SK-N-SH (cell line): ENCODE data around the gene KLHL5. TPM values are rescaled to one million over a fixed set of nuclear protein-coding genes. Genes with fewer than 3 reads are reported as not detected.

Experiments used
- CTCF ChIA-PET: fragments of 300-600, 350-600 bp; formaldehyde crosslinking; extraction: SDS; loops from one replicate; lab custom pipeline; 2021; lab: Yijun Ruan, JAX
- POLR2A ChIA-PET: fragments of 350-600 bp; sonication (Branson Sonifier 250); formaldehyde crosslinking; extraction: SDS; loops from one replicate; lab custom pipeline; 2020; ENCODE audit warnings: antibody characterized with exemption, inconsistent platforms; lab: Yijun Ruan, JAX
- DNase-seq: peaks from one replicate; pipeline ENCODE4 v3.0.0; 2012
- H2AFZ ChIP-seq: fragments of 200-600 bp; sonication (generic); 2 replicates; pipeline ENCODE4 v1.8.1; 2016; ENCODE audit warnings: antibody characterized with exemption, mild to moderate bottlenecking, low read depth
- H3F3A ChIP-seq: fragments of 200-600 bp; sonication (generic); replicated peaks from 2 replicates; pipeline ENCODE3; 2016; ENCODE audit warnings: antibody characterized with exemption, mild to moderate bottlenecking; ENCODE audit not compliant: insufficient read depth
- H3K27ac ChIP-seq, 2 experiments: fragments of 200-500 bp in 1 of 2; fragments of 200-600 bp in 1 of 2; sonication (Bioruptor generic) in 1 of 2; sonication (generic), shearing (Covaris generic) in 1 of 2; 2 replicates each; pipeline versions ENCODE4 v1.5.1 to v1.6.1; 2014 to 2016; ENCODE audit warnings: low read depth in 2 of 2, inconsistent platforms in 1 of 2, low read length in 1 of 2, mild to moderate bottlenecking in 1 of 2, mixed read lengths in 1 of 2
- H3K27me3 ChIP-seq: fragments of 200-600 bp; sonication (generic), shearing (Covaris generic); 2 replicates; pipeline ENCODE4 v1.6.1; 2016; ENCODE audit warnings: mixed run types; ENCODE audit not compliant: insufficient read depth
- H3K36me3 ChIP-seq, 2 experiments: fragments of 200-500 bp in 1 of 2; fragments of 200-600 bp in 1 of 2; sonication (Bioruptor generic) in 1 of 2; sonication (generic) in 1 of 2; replicated peaks in 1 of 2; 2 replicates each; pipeline versions ENCODE3 to v1.5.1; 2014 to 2016; ENCODE audit warnings: low read length in 1 of 2, mild to moderate bottlenecking in 1 of 2; ENCODE audit not compliant: insufficient read depth in 2 of 2, control insufficient read depth in 1 of 2
- H3K4me1 ChIP-seq, 2 experiments: fragments of 200-500 bp in 1 of 2; fragments of 200-600 bp in 1 of 2; sonication (Bioruptor generic) in 1 of 2; sonication (generic), shearing (Covaris generic) in 1 of 2; 2 replicates each; pipeline versions ENCODE4 v1.5.1 to v1.6.1; 2014 to 2016; ENCODE audit warnings: low read depth in 1 of 2, low read length in 1 of 2, mixed run types in 1 of 2; ENCODE audit not compliant: insufficient read depth in 2 of 2, control insufficient read depth in 1 of 2
- H3K4me2 ChIP-seq: fragments of 200-600 bp; sonication (generic), shearing (Covaris generic); 2 replicates; pipeline ENCODE4 v1.6.1; 2017; ENCODE audit warnings: mixed run types
- H3K4me3 ChIP-seq, 2 experiments: fragments of 200-500 bp in 1 of 2; fragments of 200-600 bp in 1 of 2; sonication (Bioruptor generic) in 1 of 2; sonication (generic), shearing (Covaris generic) in 1 of 2; 2 replicates each; pipeline versions ENCODE4 v1.5.1 to v1.8.1; 2014 to 2016; ENCODE audit warnings: low read depth in 2 of 2, inconsistent platforms in 1 of 2, low read length in 1 of 2, mild to moderate bottlenecking in 1 of 2, mixed read lengths in 1 of 2, moderate library complexity in 1 of 2
- H3K79me2 ChIP-seq: fragments of 200-600 bp; sonication (generic); 2 replicates; pipeline ENCODE4 v1.8.1; 2017; ENCODE audit warnings: mild to moderate bottlenecking; ENCODE audit not compliant: insufficient read depth
- H3K9ac ChIP-seq: fragments of 200-600 bp; sonication (generic); 2 replicates; pipeline ENCODE4 v1.6.1; 2017; ENCODE audit warnings: mixed run types
- H3K9me2 ChIP-seq: fragments of 200-600 bp; sonication (generic); 2 replicates; pipeline ENCODE4 v1.6.1; 2017; ENCODE audit warnings: mixed run types
- H3K9me3 ChIP-seq: fragments of 200-600 bp; sonication (generic); 2 replicates; pipeline ENCODE4 v1.6.1; 2017; ENCODE audit warnings: mixed run types, mild to moderate bottlenecking, moderate library complexity
- H4K20me1 ChIP-seq: fragments of 200-600 bp; sonication (generic); 2 replicates; pipeline ENCODE4 v1.6.1; 2017; ENCODE audit warnings: mild to moderate bottlenecking, mixed run types; ENCODE audit not compliant: insufficient read depth
- CTCF ChIP-seq: fragments of 200-600 bp; sonication (generic); IDR thresholded peaks from 2 replicates; pipeline ENCODE4 v1.6.1; 2017; ENCODE audit warnings: antibody characterized with exemption, mild to moderate bottlenecking, moderate library complexity
- EP300 ChIP-seq, 2 experiments: IDR thresholded peaks; 2 replicates each; pipeline versions ENCODE4 v1.4.0 to v1.6.1; 2012; ENCODE audit warnings: borderline replicate concordance in 1 of 2, low read depth in 1 of 2, low read length in 1 of 2
- EZH2phosphoT487 ChIP-seq: fragments of 200-600 bp; sonication (generic); IDR thresholded peaks from 2 replicates; pipeline ENCODE4 v1.6.1; 2017; ENCODE audit warnings: low read depth, mixed run types, mild to moderate bottlenecking, antibody characterized with exemption, moderate library complexity, borderline replicate concordance
- FOXM1 ChIP-seq: IDR thresholded peaks from 2 replicates; pipeline ENCODE4 v1.4.0; 2012; ENCODE audit warnings: low read depth, mild to moderate bottlenecking
- GABPA ChIP-seq: IDR thresholded peaks from 2 replicates; pipeline ENCODE4 v1.4.0; 2012; ENCODE audit warnings: low read depth, mild to moderate bottlenecking
- GATA2 ChIP-seq: sonication (generic); formaldehyde crosslinking; IDR thresholded peaks from 2 replicates; pipeline ENCODE4 v1.5.0; 2020; ENCODE audit warnings: mild to moderate bottlenecking, missing genetic modification reagents
- JUND ChIP-seq: IDR thresholded peaks from 2 replicates; pipeline ENCODE4 v1.4.0; 2012
- MEF2A ChIP-seq: IDR thresholded peaks from 2 replicates; pipeline ENCODE4 v1.4.0; 2012; ENCODE audit warnings: low read depth, borderline replicate concordance
- NRF1 ChIP-seq: IDR thresholded peaks from 2 replicates; pipeline ENCODE4 v1.6.1; 2012; ENCODE audit warnings: low read depth, mild to moderate bottlenecking, low read length
- PBX3 ChIP-seq: IDR thresholded peaks from 2 replicates; pipeline ENCODE4; 2012
- POLR2AphosphoS5 ChIP-seq: IDR thresholded peaks from 2 replicates; pipeline ENCODE4 v1.6.1; 2012; ENCODE audit warnings: low read depth, low read length
- RAD21 ChIP-seq: IDR thresholded peaks from 2 replicates; pipeline ENCODE4 v1.6.1; 2012; ENCODE audit warnings: mild to moderate bottlenecking, low read length
- RCOR1 ChIP-seq: fragments of 150-350 bp; IDR thresholded peaks from 2 replicates; pipeline ENCODE4 v1.6.1; 2017; ENCODE audit warnings: antibody characterized with exemption, low read length
- REST ChIP-seq: IDR thresholded peaks from 2 replicates; pipeline ENCODE4 v1.6.1; 2012; ENCODE audit warnings: mild to moderate bottlenecking, low read depth, low read length, moderate library complexity
- RFX5 ChIP-seq: IDR thresholded peaks from 2 replicates; pipeline ENCODE4 v1.6.1; 2012; ENCODE audit warnings: mild to moderate bottlenecking, improper control_type of control experiment, low read length
- RXRA ChIP-seq: IDR thresholded peaks from 2 replicates; pipeline ENCODE4 v1.4.0; 2012; ENCODE audit warnings: low read depth, mild to moderate bottlenecking, borderline replicate concordance
- SMC3 ChIP-seq: IDR thresholded peaks from 2 replicates; pipeline ENCODE4 v1.6.1; 2012; ENCODE audit warnings: low read depth, low read length, improper control_type of control experiment
- TAF1 ChIP-seq: IDR thresholded peaks from 2 replicates; pipeline ENCODE4 v1.6.1; 2012; ENCODE audit warnings: low read depth, mild to moderate bottlenecking, low read length, moderate library complexity, borderline replicate concordance
- TEAD4 ChIP-seq: IDR thresholded peaks from 2 replicates; pipeline ENCODE4 v1.4.0; 2012; ENCODE audit warnings: mild to moderate bottlenecking, borderline replicate concordance; ENCODE audit not compliant: insufficient read depth
- USF2 ChIP-seq: fragments of 150-350 bp; IDR thresholded peaks from 2 replicates; pipeline ENCODE4 v1.6.1; 2017; ENCODE audit warnings: antibody characterized with exemption, low read length, low read depth, borderline replicate concordance
- YY1 ChIP-seq: IDR thresholded peaks from 2 replicates; pipeline ENCODE4 v1.4.0; 2012; ENCODE audit warnings: low read depth, mild to moderate bottlenecking
- WGBS: methylation state at CpG from one replicate; pipeline ENCODE4 v1.1.6; 2017; ENCODE audit warnings: low lambda C conversion rate; 5-methylcytosine and 5-hydroxymethylcytosine counted together
- polyA plus RNA-seq, 3 experiments: library from polyadenylated mRNA; depleted of rRNA; stranded (reverse); fragments of >200 nt; gene quantifications; 2 replicates each; pipeline ENCODE4 v1.2.3, GENCODE V29; 2012

Gene KLHL5
- polyA plus RNA-seq, 1 of the 3 experiments (the other 2 are of a cell fraction) = 33.1 TPM

GRCh38 chr4:39103291-39103690 is 41.3 kb downstream of the KLHL5 start:
- CTCF ChIA-PET = interaction anchor here (1.7 kb wide), 1 partner anchor 32 kb away, joined by 4 read pairs; no protein-coding TSS in a partner anchor
- no peak for TF ChIP-seq TEAD4
- no peak for TF ChIP-seq EP300 (IDR thresholded peaks at IDR 0.05; ENCODE audit: borderline replicate concordance in 1 of 2, low read depth in 1 of 2, low read length in 1 of 2)
- no peak for TF ChIP-seq MEF2A
- no peak for TF ChIP-seq GATA2
- no peak for TF ChIP-seq JUND
- no peak for TF ChIP-seq RXRA
- no peak for TF ChIP-seq SMC3
- TF ChIP-seq FOXM1 = no peak
- no peak for TF ChIP-seq NRF1
- no peak for TF ChIP-seq RCOR1
- no peak for TF ChIP-seq GABPA
- TF ChIP-seq USF2 = no peak
- TF ChIP-seq, all 33 proteins: peak for 0
- Histone ChIP-seq H3K36me3 (peaks cover 22 to 39% of the 10 kb centered on the region in 2 experiments), H2AFZ (no peak overlapping the region), H3K4me1 (no peaks in the 10 kb centered on the region), H4K20me1 (no peaks in the 10 kb centered on the region), H3K9me3 (no peaks in the 10 kb centered on the region), H3K27ac (no peak overlapping the region), H3K4me3 (no peak overlapping the region), H3K9ac (no peak overlapping the region), H3F3A (no peaks in the 10 kb centered on the region), H3K79me2 (no peaks in the 10 kb centered on the region), H3K9me2 (no peaks in the 10 kb centered on the region), H3K4me2 (no peak overlapping the region), H3K27me3 (no peaks in the 10 kb centered on the region)
- POLR2A ChIA-PET = no interaction called here
- no peak for DNase-seq
- 95% methylated on average over 6 of the region's 6 CpGs for WGBS

GRCh38 chr4:39104255-39104654 is 42.2 kb downstream of the KLHL5 start:
- no peaks in the 10 kb centered on the region for H3K4me1 ChIP-seq
- ChIA-PET POLR2A (no interaction called here), CTCF (interaction anchor here (1.7 kb wide), 1 partner anchor 31 kb away, joined by 4 read pairs; no protein-coding TSS in a partner anchor)
- no peak overlapping the region for H3K9ac ChIP-seq
- no peak overlapping the region for H2AFZ ChIP-seq
- peaks cover 25 to 47% of the 10 kb centered on the region in 2 experiments for H3K36me3 ChIP-seq
- H3K4me2 ChIP-seq = no peak overlapping the region
- no peaks in the 10 kb centered on the region for H4K20me1 ChIP-seq
- H3K27ac ChIP-seq = no peak overlapping the region
- H3K9me2 ChIP-seq = no peaks in the 10 kb centered on the region
- H3K27me3 ChIP-seq = no peaks in the 10 kb centered on the region
- DNase-seq = no peak
- no peak overlapping the region for H3K4me3 ChIP-seq
- no peaks in the 10 kb centered on the region for H3K9me3 ChIP-seq
- 97% methylated on average over 2 of the region's 2 CpGs for WGBS
- no peak for TF ChIP-seq REST
- TF ChIP-seq CTCF = no peak
- no peak for TF ChIP-seq RFX5
- no peak for TF ChIP-seq MEF2A
- TF ChIP-seq EZH2phosphoT487 = no peak
- TF ChIP-seq NRF1 = no peak
- no peak for TF ChIP-seq EP300 (IDR thresholded peaks at IDR 0.05; ENCODE audit: borderline replicate concordance in 1 of 2, low read depth in 1 of 2, low read length in 1 of 2)
- TF ChIP-seq POLR2AphosphoS5 = no peak
- TF ChIP-seq JUND = no peak
- TF ChIP-seq RAD21 = no peak
- no peak for TF ChIP-seq TAF1
- TF ChIP-seq YY1 = no peak
- TF ChIP-seq PBX3 = no peak
- no peak for TF ChIP-seq RXRA
- no peaks in the 10 kb centered on the region for H3K79me2 ChIP-seq
- no peaks in the 10 kb centered on the region for H3F3A ChIP-seq
